ENCODE data around the gene CTSD. TPM values are rescaled to one million over a fixed set of nuclear protein-coding genes. Genes with fewer than 3 reads are reported as not detected.

Gene CTSD
- total and polyA plus RNA-seq, 2 of the 4 experiments (the other 2 are of a cell fraction) = 39.8 to 166 TPM

DNA sequence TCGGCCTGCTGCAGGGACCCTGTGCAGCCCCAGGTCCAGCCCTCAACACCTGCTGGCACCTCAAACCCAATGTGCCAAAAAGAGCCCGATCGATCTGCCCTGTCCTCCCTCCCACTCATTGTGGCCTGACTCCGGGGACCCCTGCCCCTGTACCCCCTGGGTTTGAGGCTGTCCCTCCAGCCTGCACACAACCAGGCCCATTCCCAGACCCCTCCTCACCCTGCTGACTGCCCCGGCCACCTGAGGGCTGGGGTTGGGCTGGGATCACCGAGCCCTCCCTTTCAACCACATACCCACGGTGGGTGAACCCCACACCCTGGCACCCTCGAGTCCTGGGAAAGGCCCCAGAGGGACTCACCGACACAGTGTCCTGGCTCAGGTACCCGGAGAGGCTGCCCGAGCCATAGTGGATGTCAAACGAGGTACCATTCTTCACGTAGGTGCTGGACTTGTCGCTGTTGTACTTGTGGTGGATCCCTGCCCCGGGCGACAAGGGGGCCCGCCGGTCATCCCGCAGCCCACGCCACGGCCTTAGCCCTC, 5.0 kb downstream of the CTSD start:
- Histone ChIP-seq H3K4me1 (ENCODE audit: control insufficient read depth, insufficient read depth, low read length) (peaks cover 21% of the 10 kb centered on the region), H2BK20ac (ENCODE audit: low read depth, low read length) (no peak overlapping the region), H3K4me2 (ENCODE audit: low read depth, low read length) (no peak overlapping the region), H3K4me3 (ENCODE audit: insufficient read depth, low read depth, low read length) (no peak overlapping the region), H3K23ac (ENCODE audit: low read depth, low read length) (no peak overlapping the region), H3K56ac (ENCODE audit: extremely low read depth, insufficient read depth, low read length) (no peak overlapping the region), H3K79me1 (ENCODE audit: low read depth in 1 of 2, low read length in 2 of 2) (peaks cover 0 to 37% of the 10 kb centered on the region in 2 experiments; a peak in 3 of 4 replicates), H4K8ac (ENCODE audit: low read depth in 2 of 2, low read length in 2 of 2) (no peak overlapping the region), H2BK120ac (ENCODE audit: low read depth, low read length) (no peak overlapping the region), H2AK5ac (ENCODE audit: low read depth, low read length) (no peak overlapping the region), H4K20me1 (ENCODE audit: insufficient read depth, low read length) (peaks cover 16% of the 10 kb centered on the region), H3K27me3 (ENCODE audit: control insufficient read depth, insufficient read depth, low read length) (no peaks in the 10 kb centered on the region), H2BK15ac (ENCODE audit: low read depth, low read length) (no peak overlapping the region), H4K5ac (ENCODE audit: low read depth, low read length) (no peak overlapping the region), H2BK5ac (ENCODE audit: low read depth, low read length, poor library complexity, severe bottlenecking) (no peak overlapping the region), H3K27ac (ENCODE audit: insufficient read depth, low read length) (no peak overlapping the region), H3K9me3 (ENCODE audit: control insufficient read depth, insufficient read depth, low read length) (no peaks in the 10 kb centered on the region), H4K91ac (ENCODE audit: insufficient read depth, low read depth, low read length) (no peak overlapping the region), H3K36me3 (ENCODE audit: control insufficient read depth, insufficient read depth, low read length) (peaks cover 44% of the 10 kb centered on the region; the same call in 1 of the 2 replicates), H2AFZ (replicated peaks; ENCODE audit: low read length, poor library complexity) (no peak overlapping the region), H3K14ac (replicated peaks; ENCODE audit: low read depth, low read length) (no peak overlapping the region), H3K4ac (ENCODE audit: low read depth, low read length) (no peak overlapping the region), H3K9ac (ENCODE audit: low read depth, low read length) (no peak overlapping the region), H2AK9ac (replicated peaks; ENCODE audit: low read depth, low read length, poor library complexity) (no peak overlapping the region), H3K18ac (ENCODE audit: low read depth, low read length) (no peak overlapping the region), H3K9me1 (ENCODE audit: insufficient read depth, low read length) (no peaks in the 10 kb centered on the region; the same call in 1 of the 2 replicates)
- in situ Hi-C loops (cut with MboI; ENCODE audit: low sequenced_read_pairs) = no loop called here
- POLR2A ChIA-PET (ENCODE audit: unreplicated experiment) = no interaction called here
- WGBS, 2 experiments (ENCODE audit: extremely low coverage in 2 of 2, insufficient read length in 1 of 2) = 76% methylated on average over 6 of the region's 21 CpGs; no CpG with 5 or more reads in 1 of the 2 experiments
- no peak for DNase-seq
- dilution Hi-C loops (cut with HindIII; ENCODE audit: low sequenced_read_pairs, unreplicated experiment) = no loop called here
- intact Hi-C loops (cut with micrococcal nuclease) = no loop called here
- TF ChIP-seq, protein P1, sequence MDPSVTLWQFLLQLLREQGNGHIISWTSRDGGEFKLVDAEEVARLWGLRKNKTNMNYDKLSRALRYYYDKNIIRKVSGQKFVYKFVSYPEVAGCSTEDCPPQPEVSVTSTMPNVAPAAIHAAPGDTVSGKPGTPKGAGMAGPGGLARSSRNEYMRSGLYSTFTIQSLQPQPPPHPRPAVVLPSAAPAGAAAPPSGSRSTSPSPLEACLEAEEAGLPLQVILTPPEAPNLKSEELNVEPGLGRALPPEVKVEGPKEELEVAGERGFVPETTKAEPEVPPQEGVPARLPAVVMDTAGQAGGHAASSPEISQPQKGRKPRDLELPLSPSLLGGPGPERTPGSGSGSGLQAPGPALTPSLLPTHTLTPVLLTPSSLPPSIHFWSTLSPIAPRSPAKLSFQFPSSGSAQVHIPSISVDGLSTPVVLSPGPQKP (IDR thresholded peaks at IDR 0.05; ENCODE audit: borderline replicate concordance, low read depth, low read length) = no peak
- TF ChIP-seq BHLHE40 (IDR thresholded peaks at IDR 0.05; ENCODE audit: low read depth, low read length) (no peak), FOS (IDR thresholded peaks at IDR 0.05; ENCODE audit: low read depth, low read length) (no peak), POLR2A (IDR thresholded peaks at IDR 0.05; ENCODE audit: low read depth, low read length) (no peak), CHD1 (IDR thresholded peaks at IDR 0.05; ENCODE audit: low read depth, low read length) (no peak)
- CTCF ChIA-PET = no interaction called here
- ATAC-seq (ENCODE audit: low read depth) = no peak
- BruUV-seq (replicated peaks) = no TSS peak

Measured in IMR-90 (cell line).